Lower leg skin (tissue), 3 donors: ENCODE results near the gene HRH3.

Experiments used
- CTCF ChIP-seq, 3 donors: fragments of 450-650 bp; IDR thresholded peaks; one replicate each; pipeline ENCODE4 v1.5.1; 2016; ENCODE audit warnings: antibody characterized with exemption in 3 of 3, mild to moderate bottlenecking in 3 of 3, moderate library complexity in 2 of 3
- POLR2A ChIP-seq, 2 donors: fragments of 450-650 bp; IDR thresholded peaks; one replicate each; pipeline ENCODE4 v1.6.1; 2016 to 2017; ENCODE audit warnings: antibody characterized with exemption in 2 of 2, mild to moderate bottlenecking in 1 of 2, moderate library complexity in 1 of 2

- TF ChIP-seq CTCF (IDR thresholded peaks at IDR 0.05) (no peak), POLR2A (IDR thresholded peaks at IDR 0.05) (no peak)
Measured at GRCh38 chr20:62176866-62177265, 43.2 kb downstream of the HRH3 start.
